ENCODE results near the gene POLG2. TPM values are rescaled to one million over a fixed set of nuclear protein-coding genes. Genes with fewer than 3 reads are reported as not detected.
"Not testable (repeated sequence)": the region's sequence is repeated elsewhere in the genome, so short reads cannot be mapped to it uniquely, and the experiment has no call there.

The POLG2 gene
- polyA plus RNA-seq, 1 donor from 2014 or later, result 16.9 TPM

DNA sequence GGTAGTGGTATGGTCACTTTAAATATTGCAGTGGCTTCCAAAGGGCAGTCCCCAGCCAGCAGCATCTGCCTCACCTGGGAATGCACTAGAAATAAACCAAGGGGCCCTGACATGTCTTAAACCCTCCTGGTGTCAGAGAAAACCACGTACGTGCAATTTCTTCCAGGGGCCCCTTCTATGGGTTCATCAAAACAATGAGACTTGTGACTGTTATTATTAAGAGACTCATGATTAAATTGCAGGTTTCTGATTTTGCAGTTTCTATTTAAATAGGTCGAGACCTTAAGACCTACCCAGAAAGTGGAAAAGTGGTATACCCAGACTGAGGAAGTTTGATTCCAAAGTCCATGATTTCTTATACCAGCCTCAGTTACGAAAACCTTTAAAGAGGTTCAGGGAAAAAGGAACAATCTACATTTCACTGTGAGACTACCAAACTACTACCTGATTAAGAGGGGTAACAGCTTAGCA, 746 bp upstream of the POLG2 start:
- no peaks in the 10 kb centered on the region for H3K27me3 ChIP-seq (ENCODE audit: insufficient read depth, low read depth, low read length)
- peak overlapping the region; percentile 86 for H3K4me3 ChIP-seq (ENCODE audit: low read length)
- H2AFZ ChIP-seq (ENCODE audit: low read depth, low read length), result no peak overlapping the region
- H4K20me1 ChIP-seq (ENCODE audit: insufficient read depth), result peaks cover 20% of the 10 kb centered on the region
- peaks cover 47% of the 10 kb centered on the region for H3K79me2 ChIP-seq (replicated peaks; ENCODE audit: insufficient read depth, low read length)
- peaks cover 19% of the 10 kb centered on the region for H3K36me3 ChIP-seq (ENCODE audit: insufficient read depth, low read length)
- H3K9me3 ChIP-seq (ENCODE audit: low read length), result no peaks in the 10 kb centered on the region
- H3K9ac ChIP-seq (ENCODE audit: low read length), result peak overlapping the region; percentile 66
- TF ChIP-seq MXI1 (conservative IDR thresholded peaks at IDR 0.05; ENCODE audit: poor library complexity, severe bottlenecking), result no peak
- TF ChIP-seq EP300 (conservative IDR thresholded peaks at IDR 0.05; ENCODE audit: poor library complexity, severe bottlenecking), result no peak
- no peak for TF ChIP-seq POLR2AphosphoS5 (IDR thresholded peaks at IDR 0.05)
- no peak for TF ChIP-seq RAD21 (conservative IDR thresholded peaks at IDR 0.05)
- TF ChIP-seq, protein P1, sequence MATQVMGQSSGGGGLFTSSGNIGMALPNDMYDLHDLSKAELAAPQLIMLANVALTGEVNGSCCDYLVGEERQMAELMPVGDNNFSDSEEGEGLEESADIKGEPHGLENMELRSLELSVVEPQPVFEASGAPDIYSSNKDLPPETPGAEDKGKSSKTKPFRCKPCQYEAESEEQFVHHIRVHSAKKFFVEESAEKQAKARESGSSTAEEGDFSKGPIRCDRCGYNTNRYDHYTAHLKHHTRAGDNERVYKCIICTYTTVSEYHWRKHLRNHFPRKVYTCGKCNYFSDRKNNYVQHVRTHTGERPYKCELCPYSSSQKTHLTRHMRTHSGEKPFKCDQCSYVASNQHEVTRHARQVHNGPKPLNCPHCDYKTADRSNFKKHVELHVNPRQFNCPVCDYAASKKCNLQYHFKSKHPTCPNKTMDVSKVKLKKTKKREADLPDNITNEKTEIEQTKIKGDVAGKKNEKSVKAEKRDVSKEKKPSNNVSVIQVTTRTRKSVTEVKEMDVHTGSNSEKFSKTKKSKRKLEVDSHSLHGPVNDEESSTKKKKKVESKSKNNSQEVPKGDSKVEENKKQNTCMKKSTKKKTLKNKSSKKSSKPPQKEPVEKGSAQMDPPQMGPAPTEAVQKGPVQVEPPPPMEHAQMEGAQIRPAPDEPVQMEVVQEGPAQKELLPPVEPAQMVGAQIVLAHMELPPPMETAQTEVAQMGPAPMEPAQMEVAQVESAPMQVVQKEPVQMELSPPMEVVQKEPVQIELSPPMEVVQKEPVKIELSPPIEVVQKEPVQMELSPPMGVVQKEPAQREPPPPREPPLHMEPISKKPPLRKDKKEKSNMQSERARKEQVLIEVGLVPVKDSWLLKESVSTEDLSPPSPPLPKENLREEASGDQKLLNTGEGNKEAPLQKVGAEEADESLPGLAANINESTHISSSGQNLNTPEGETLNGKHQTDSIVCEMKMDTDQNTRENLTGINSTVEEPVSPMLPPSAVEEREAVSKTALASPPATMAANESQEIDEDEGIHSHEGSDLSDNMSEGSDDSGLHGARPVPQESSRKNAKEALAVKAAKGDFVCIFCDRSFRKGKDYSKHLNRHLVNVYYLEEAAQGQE (IDR thresholded peaks at IDR 0.05; ENCODE audit: borderline replicate concordance), result no peak
- no peak for TF ChIP-seq TAF1 (IDR thresholded peaks at IDR 0.05; ENCODE audit: low read depth)
- no peak for TF ChIP-seq EZH2 (IDR thresholded peaks at IDR 0.05; ENCODE audit: borderline replicate concordance, insufficient read depth, low read length, poor library complexity, severe bottlenecking)
- no peak for TF ChIP-seq SMC3 (conservative IDR thresholded peaks at IDR 0.05; ENCODE audit: poor library complexity)
- TF ChIP-seq, protein P2, sequence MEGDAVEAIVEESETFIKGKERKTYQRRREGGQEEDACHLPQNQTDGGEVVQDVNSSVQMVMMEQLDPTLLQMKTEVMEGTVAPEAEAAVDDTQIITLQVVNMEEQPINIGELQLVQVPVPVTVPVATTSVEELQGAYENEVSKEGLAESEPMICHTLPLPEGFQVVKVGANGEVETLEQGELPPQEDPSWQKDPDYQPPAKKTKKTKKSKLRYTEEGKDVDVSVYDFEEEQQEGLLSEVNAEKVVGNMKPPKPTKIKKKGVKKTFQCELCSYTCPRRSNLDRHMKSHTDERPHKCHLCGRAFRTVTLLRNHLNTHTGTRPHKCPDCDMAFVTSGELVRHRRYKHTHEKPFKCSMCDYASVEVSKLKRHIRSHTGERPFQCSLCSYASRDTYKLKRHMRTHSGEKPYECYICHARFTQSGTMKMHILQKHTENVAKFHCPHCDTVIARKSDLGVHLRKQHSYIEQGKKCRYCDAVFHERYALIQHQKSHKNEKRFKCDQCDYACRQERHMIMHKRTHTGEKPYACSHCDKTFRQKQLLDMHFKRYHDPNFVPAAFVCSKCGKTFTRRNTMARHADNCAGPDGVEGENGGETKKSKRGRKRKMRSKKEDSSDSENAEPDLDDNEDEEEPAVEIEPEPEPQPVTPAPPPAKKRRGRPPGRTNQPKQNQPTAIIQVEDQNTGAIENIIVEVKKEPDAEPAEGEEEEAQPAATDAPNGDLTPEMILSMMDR (IDR thresholded peaks at IDR 0.05; ENCODE audit: poor library complexity, severe bottlenecking), result no peak
- peak overlapping the region; percentile 94 for H3K4me2 ChIP-seq (ENCODE audit: low read length)
- no peaks in the 10 kb centered on the region for H3K9me2 ChIP-seq (ENCODE audit: insufficient read depth, low read length)
- peaks cover 16% of the 10 kb centered on the region for H3F3A ChIP-seq (ENCODE audit: insufficient read depth, low read length, poor library complexity, severe bottlenecking)
- peak overlapping the region; percentile 80 for H3K27ac ChIP-seq (ENCODE audit: low read length)

DNA sequence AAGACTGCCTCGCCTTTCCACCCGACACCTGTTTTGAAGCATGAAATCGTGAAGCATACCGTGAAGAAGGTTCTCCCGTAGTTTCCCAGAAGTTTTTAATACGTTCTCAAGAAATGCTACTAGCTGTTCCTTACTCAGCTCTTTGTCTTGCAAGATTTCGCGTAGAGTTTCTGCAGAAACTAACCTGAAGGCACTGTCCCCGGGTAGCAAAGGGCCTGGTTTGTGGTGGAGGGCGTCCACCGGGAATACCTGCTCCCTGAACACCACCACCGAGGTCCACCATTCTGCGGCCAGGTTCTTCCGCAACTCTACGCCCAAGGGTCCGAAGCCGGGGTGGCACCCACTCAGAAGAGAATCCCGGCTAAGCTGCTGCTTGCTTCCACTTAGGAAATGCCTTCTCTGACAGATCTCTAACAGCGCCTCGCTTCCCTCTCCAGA, 487 bp downstream of the POLG2 start:
- no peak for TF ChIP-seq RAD21 (conservative IDR thresholded peaks at IDR 0.05)
- TF ChIP-seq SMC3 (conservative IDR thresholded peaks at IDR 0.05; ENCODE audit: poor library complexity), result no peak
- no peak for TF ChIP-seq EZH2 (IDR thresholded peaks at IDR 0.05; ENCODE audit: borderline replicate concordance, insufficient read depth, low read length, poor library complexity, severe bottlenecking)
- TF ChIP-seq TAF1 (IDR thresholded peaks at IDR 0.05; ENCODE audit: low read depth), result no peak
- TF ChIP-seq POLR2AphosphoS5 (IDR thresholded peaks at IDR 0.05), result no peak
- no peak for TF ChIP-seq EP300 (conservative IDR thresholded peaks at IDR 0.05; ENCODE audit: poor library complexity, severe bottlenecking)
- TF ChIP-seq MXI1 (conservative IDR thresholded peaks at IDR 0.05; ENCODE audit: poor library complexity, severe bottlenecking), result no peak
- TF ChIP-seq, protein P2 (IDR thresholded peaks at IDR 0.05; ENCODE audit: poor library complexity, severe bottlenecking), result no peak
- TF ChIP-seq, protein P1 (IDR thresholded peaks at IDR 0.05; ENCODE audit: borderline replicate concordance), result no peak
- peak overlapping the region; percentile 80 for H3K27ac ChIP-seq (ENCODE audit: low read length)
- H3K9me3 ChIP-seq (ENCODE audit: low read length), result no peaks in the 10 kb centered on the region
- no peak overlapping the region for H2AFZ ChIP-seq (ENCODE audit: low read depth, low read length)
- no peaks in the 10 kb centered on the region for H3K27me3 ChIP-seq (ENCODE audit: insufficient read depth, low read depth, low read length)
- peaks cover 34% of the 10 kb centered on the region for H3K79me2 ChIP-seq (replicated peaks; ENCODE audit: insufficient read depth, low read length)
- peak overlapping the region; percentile 66 for H3K9ac ChIP-seq (ENCODE audit: low read length)
- H3F3A ChIP-seq (ENCODE audit: insufficient read depth, low read length, poor library complexity, severe bottlenecking), result peaks cover 16% of the 10 kb centered on the region
- peak overlapping the region; percentile 86 for H3K4me3 ChIP-seq (ENCODE audit: low read length)
- H4K20me1 ChIP-seq (ENCODE audit: insufficient read depth), result peaks cover 12% of the 10 kb centered on the region
- peaks cover 12% of the 10 kb centered on the region for H3K36me3 ChIP-seq (ENCODE audit: insufficient read depth, low read length)
- H3K9me2 ChIP-seq (ENCODE audit: insufficient read depth, low read length), result no peaks in the 10 kb centered on the region
- peak overlapping the region; percentile 94 for H3K4me2 ChIP-seq (ENCODE audit: low read length)

DNA sequence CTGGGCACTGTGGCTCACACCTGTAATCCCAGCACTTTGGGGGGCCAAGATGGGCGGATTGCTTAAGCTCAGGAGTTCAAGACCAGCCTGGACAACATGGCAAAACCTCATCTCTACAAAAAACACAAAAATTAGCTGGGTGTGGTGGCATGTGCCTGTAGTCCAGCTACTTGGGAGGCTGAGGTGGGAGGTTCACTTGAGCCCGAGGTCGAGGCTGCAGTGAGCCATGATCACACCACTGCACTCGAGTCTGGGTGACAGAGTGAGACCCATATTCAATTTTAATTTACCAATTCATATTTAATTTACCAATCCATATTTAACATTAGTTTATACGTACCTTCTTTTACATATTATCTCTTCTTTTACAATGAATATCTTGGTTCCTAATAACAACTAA, 1.6 kb downstream of the POLG2 start:
- H3K9me3 ChIP-seq (ENCODE audit: low read length); H2AFZ ChIP-seq (ENCODE audit: low read depth, low read length); H3K4me2 ChIP-seq (ENCODE audit: low read length); H3K36me3 ChIP-seq (ENCODE audit: insufficient read depth, low read length); H3K27ac ChIP-seq (ENCODE audit: low read length); H3K9ac ChIP-seq (ENCODE audit: low read length); H3K9me2 ChIP-seq (ENCODE audit: insufficient read depth, low read length); H3K27me3 ChIP-seq (ENCODE audit: insufficient read depth, low read depth, low read length): not testable (repeated sequence)
- peaks cover 32% of the 10 kb centered on the region for H3K79me2 ChIP-seq (replicated peaks; ENCODE audit: insufficient read depth, low read length)
- peaks cover 16% of the 10 kb centered on the region for H3F3A ChIP-seq (ENCODE audit: insufficient read depth, low read length, poor library complexity, severe bottlenecking)
- peaks cover 11% of the 10 kb centered on the region for H4K20me1 ChIP-seq (ENCODE audit: insufficient read depth)
- peak overlapping the region; percentile 86 for H3K4me3 ChIP-seq (ENCODE audit: low read length)
